Hippocampal formation (tissue), 2 donors: ENCODE measurements around the gene PYGO2.

Source experiments
- DNase-seq, 2 donors: peaks; one replicate each; lab custom pipeline; 2025; lab: John Stamatoyannopoulos, UW

PYGO2 gene

DNA sequence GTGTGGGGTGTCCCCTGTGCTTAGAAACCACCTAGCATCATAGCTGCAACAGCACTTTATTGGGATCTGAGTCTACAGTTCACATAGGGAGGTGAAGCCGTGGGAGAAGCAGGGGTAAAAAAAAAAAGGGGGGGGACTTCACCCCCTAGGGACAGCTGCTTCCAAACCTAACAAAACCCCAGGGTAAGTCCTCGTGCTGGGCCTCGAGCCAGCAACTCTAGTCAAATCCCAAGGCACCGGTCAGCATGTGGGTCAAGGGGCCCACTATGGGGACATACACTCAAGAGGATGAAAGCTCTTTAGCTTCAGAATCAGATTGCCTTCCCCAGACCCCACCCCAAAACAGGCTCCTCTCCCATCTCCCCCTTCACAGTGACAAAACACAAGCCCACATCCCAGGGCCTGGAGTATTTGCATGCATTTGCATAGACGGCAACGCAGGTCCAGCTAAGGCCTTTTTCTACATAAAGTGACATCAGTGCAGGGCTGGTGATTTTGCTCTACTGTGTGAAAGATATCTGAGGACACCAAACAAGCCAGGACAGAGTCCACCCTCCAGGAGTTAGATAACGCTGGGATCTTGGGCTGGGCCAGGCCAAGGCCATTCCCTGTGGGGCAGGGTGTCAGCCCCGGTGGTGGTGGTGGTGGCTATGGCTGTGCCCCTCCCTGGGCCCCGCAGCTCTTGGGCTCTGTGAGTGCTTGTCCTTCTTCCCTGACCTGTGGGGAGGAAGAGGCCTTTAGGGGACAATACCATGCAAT, 17.0 kb downstream of the PYGO2 start:
- no peak for DNase-seq

DNA sequence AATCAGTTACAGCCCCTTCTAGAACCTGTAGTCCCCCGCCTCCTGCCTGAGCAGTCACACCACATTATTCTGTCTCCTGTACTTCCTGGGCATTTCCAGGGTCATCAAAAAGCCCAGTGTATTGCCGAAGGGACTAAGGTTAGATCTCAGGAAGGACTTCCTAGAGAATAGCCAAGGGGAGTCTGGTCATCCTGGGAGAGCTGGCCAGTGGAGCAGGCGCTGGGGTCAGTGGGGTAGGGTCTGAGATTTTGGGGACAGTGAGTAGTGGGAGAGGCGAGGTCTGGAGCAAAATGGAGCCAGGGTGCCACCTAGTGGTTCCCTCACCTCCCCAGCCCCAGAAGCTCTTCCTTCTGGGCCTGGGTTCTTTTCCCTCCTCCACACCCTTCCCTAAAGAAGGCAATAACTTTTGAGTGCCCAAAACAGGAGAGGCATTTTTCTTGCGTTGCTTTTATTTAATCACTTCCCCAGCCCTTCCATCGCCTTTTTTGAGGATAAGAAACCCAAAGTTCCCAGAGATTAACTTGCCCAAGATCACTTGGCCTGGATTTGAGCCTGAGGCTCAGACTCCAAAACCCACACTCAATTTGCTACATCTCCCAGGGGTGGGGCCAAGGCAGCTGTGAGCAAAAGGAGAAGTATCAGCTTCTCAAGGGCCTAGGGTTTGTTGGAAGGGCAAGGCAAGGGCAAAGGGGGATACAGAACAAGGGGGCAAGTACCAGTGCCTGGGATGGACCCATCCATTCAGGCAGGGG, 17.8 kb downstream of the PYGO2 start:
- DNase-seq = peak; percentile 16 to 19

DNA sequence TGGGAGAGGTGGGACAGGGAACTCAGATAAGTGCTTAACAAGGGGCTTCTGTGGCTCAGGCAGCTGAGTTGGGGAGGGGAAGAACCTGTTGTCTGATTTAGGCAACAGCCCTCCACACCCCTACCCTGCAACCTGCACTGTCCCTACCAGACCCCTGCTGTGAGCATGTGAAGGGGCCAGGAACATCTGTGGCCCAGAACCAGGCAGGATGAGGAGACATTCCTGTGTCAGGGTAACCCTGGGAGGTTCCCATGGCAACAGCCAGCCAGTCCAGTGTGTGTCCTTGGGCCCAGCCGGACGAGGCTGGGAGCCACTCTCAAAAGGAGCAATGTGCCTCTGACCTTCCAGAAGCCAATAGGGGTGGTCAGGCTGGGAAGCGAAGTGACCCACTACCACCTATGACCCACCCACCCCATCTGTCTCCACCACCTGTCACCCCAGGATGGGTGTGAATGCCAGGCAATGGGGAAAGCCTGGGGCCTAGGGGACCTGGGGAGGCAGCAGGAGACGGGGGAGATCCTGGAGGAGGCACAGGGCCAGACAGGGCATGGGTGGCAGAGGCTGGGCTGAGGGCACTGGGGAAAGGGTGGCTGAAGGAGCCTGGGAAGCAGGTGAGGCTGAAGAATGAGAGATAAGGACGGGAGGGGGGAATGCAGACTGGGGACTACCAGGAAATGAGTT, 20.1 kb downstream of the PYGO2 start:
- DNase-seq = no peak

GRCh38 chr1:154940651-154941194, 20.9 kb downstream of the PYGO2 start:
- DNase-seq = peak in 1 of 2 donors; percentile 19

GRCh38 chr1:154940213-154940560, 21.4 kb downstream of the PYGO2 start:
- no peak for DNase-seq

GRCh38 chr1:154938604-154939399, 22.8 kb downstream of the PYGO2 start:
- DNase-seq = no peak

DNA sequence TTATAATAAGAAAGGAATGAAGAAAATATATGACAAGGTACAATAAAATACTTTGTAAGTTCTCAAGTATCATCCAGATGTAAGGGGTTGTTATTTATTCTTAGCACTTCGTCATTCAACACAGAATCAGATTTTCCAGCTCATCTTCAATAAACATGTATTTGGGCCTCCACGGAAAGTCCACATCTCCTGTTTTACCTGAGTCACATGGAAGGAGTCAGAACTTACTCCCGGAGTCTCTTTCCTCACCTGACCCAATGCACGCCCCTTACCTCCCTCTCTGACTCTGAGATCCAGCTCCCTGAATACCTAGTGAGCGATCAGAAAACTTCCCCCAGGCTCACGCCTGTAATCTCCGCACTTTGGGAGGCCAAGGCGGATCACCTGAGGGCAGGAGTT, 23.6 kb downstream of the PYGO2 start:
- DNase-seq = no peak

DNA sequence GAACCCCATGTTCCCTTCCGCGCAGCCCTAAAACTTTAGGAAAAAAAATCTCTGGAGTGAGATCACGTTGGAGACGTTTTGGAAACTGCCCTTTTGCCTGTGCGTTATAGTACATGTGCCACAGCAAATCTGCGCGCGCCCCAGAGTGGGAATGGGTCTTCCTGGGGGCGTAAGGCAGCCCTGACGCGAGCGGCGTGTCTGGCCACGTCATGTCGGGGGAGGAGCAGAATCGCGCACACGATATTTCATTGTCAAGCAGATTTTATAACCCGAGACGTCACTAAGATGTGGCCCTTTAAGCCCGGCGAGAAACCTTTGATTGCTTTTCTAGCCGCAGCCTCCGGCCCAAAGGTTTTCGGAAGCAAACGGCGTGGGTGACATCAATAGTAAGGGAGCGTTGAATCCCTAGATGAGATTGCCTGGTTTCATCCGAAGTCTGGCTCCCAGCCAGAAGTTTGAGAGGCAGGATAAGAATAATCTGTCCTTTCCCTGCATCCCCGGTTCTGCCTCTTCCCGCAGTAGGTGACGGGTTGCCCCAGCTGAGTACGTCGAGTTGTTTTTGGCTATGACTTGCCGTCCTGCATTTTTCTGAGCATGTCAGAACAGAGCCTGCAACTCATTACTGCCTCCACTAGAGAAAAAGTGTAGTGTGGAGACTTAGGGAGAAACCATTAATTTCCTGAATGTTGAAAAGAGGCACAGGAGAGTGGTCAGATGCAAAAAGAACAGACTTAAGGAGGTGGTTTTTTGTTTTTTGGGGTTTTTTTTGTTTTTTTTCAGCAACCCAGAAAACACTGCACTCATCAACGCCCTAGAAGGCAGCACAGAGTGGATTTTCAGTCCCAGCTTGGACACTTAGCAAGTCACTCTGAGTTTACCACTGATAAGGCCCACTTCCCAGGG, 24.2 kb downstream of the PYGO2 start:
- peak; percentile 91 to 95 for DNase-seq

DNA sequence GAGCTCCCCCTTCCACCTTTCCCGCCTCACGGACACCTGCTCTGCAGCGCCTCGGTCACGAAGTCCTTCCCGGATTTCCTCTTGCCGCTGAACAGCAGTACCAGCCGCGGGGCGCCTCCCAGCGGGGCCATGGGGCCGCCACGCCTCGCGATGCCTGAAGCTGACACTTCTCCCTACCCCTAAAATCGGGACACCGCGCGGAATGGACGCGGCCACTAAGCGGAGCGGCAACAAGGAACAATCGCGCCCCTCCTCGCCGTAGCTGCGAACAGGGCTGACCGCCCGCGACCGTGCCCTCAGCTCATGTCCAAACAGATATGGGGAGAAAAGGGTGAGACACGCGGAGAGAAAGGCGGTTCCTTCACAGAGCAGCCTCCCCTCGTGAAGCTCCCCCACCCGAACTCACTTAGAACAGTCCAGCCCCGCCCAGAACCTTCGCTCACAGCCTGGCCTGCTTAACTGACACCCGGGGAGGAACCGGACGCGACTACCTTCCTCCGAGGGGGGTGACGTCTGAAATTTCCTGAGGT, 25.0 kb downstream of the PYGO2 start, which contains the start of gene PMVK:
Gene PMVK, minus strand, starts transcription at position 165 of the 530 bp plus-strand sequence. Its CDS starts 34 bp downstream, at position 131.
- DNase-seq = peak; percentile 91 to 95

- DNase-seq = no peak
Observed at GRCh38 chr1:154935749-154936554, 25.6 kb downstream of the PYGO2 start.

- no peak for DNase-seq
Observed at GRCh38 chr1:154934358-154934948, 27.1 kb downstream of the PYGO2 start.

DNA sequence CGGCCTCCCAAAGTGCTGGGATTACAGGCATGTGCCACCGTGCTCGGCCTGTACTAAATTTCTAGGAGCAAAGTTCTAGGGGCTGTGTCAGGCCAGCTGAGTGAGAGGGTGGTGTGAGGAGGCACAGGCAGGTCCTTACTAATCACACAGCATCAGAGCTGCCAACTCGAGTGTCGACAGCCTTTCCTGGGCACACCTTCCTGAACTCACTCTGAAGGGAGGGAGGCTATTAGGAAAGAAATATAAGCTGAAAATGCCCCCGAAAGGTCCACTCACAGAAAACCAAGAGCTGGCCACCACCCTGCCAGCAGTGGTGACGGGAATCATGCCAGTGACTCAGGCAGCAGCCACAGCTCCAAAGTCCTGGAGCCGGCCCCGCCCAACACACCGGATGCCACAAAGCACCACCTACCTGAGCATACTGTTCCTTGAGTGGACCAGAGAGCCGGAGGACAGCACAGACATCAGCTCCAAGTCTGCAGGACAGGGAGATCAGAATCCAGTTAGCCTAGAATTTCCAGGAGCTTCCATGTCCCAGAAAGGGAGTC, 29.6 kb downstream of the PYGO2 start:
- no peak for DNase-seq

GRCh38 chr1:154926201-154926600, 35.4 kb downstream of the PYGO2 start:
- no peak for DNase-seq

DNA sequence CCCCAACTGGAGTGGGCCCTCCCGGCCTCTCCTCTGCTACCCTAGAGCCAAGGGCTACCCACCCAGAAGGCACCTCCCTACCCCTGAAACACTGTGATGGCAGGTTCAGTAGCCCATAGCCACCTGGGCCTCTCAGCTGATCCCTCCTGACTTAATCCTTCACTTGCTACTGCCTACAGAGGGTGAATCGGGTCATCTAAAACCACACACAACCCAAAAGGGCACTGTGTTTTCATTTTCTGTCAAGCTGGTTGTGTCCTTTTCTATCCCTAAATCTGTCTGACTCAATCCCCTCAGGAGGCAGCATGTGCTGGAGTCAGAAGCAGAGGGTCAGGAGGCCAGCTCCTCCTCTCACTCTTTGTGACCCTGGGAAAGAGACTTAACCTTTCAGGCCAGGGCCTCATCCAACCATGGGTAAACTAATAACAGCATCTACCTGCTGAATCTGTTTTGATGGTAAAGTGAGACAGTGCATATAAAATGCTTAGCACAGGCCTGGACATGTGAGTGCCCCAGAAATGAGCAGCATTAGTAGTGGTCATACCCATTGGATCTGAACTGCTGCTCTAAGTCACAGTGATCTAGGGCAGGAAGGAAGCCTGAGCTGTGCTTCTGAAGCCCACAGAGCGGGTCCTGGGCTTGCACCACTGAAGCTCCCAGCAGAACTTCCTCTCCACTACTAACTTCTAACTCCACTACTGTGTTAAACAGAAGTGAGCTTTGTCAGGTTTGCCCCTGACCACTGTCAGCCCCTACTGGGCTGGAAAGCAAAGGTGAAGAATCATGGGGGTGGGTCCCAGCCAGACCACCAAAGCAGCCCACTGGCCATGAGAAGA, 36.0 kb downstream of the PYGO2 start:
- no peak for DNase-seq

- no peak for DNase-seq
Observed at GRCh38 chr1:154923695-154924094, 37.9 kb downstream of the PYGO2 start.

DNA sequence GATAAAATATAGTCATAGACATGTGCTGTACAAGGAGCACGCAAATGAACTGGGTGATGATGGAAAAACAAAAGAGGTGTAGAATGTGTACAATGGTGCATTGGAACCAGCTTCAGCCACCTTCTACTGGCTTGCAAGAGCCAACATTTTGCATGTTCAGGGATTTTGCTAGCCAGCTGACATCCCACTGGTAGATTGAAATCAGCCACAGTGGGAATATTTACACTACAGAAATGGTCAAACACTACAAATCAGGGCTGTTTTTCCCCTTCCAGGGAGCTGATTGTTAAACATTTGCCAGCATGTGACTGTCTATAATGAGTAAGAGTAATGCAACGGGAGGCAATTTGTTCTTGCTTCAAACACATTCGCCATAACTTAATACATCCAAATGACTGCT, 48.3 kb downstream of the PYGO2 start:
- no peak for DNase-seq

DNA sequence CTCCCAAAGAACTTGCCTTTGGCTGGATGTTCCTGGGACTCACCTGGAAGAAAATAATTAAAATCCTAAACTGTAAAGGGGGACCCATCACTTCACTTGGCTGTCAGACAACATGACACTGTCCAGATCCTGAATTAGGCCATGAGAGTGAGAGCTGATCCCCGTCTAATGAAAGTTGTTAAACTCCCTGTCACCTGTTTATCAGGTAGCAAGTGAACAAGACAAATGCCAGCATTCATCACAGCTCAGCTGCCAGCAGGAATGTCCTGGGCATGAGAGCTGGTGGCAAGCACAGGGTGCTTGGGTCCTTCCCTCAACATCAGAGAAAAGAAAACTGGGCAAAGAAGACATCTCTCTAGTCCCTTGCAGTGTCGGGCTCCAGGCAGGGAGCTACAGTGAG, 48.8 kb downstream of the PYGO2 start:
- DNase-seq = no peak
